Rectal smooth muscle tissue (tissue), 1 donor: ENCODE measurements around the gene RHOV.
A peak's percentile ranks its signal among the peaks of the same experiment; 100 is the strongest.

Experiments
- H3K27ac ChIP-seq: one replicate; pipeline ENCODE4 v1.7.0; 2013; ENCODE audit warnings: low read depth, low read length, inconsistent platforms
- H3K27me3 ChIP-seq: one replicate; pipeline ENCODE4 v1.7.0; 2013; ENCODE audit warnings: low read length; ENCODE audit not compliant: control insufficient read depth, insufficient read depth
- H3K36me3 ChIP-seq: one replicate; pipeline ENCODE4 v1.7.0; 2013; ENCODE audit warnings: low read length; ENCODE audit not compliant: control insufficient read depth, insufficient read depth
- H3K4me1 ChIP-seq: one replicate; pipeline ENCODE4 v1.7.0; 2013; ENCODE audit warnings: low read length; ENCODE audit not compliant: control insufficient read depth, insufficient read depth
- H3K4me3 ChIP-seq: one replicate; pipeline ENCODE4 v1.7.0; 2013; ENCODE audit warnings: low read length
- H3K9ac ChIP-seq: one replicate; pipeline ENCODE4 v1.7.0; 2013; ENCODE audit warnings: low read length

The RHOV gene

GRCh38 chr15:40899536-40900207, 25.6 kb upstream of the RHOV start:
- H3K9ac ChIP-seq = no peak overlapping the region
- no peak overlapping the region for H3K4me3 ChIP-seq
- peaks cover 39% of the 10 kb centered on the region for H3K36me3 ChIP-seq
- peaks cover 6% of the 10 kb centered on the region for H3K4me1 ChIP-seq
- H3K27ac ChIP-seq = no peak overlapping the region
- H3K27me3 ChIP-seq = no peaks in the 10 kb centered on the region

- Histone ChIP-seq H3K9ac (peak overlapping the region; percentile 57), H3K36me3 (peaks cover 14% of the 10 kb centered on the region), H3K27me3 (no peaks in the 10 kb centered on the region), H3K4me1 (peaks cover 6% of the 10 kb centered on the region), H3K4me3 (peak overlapping the region; percentile 93), H3K27ac (peak overlapping the region; percentile 84)
These were observed 20.8 kb upstream of the RHOV start for GRCh38 chr15:40894681-40895448.

GRCh38 chr15:40893733-40894680, 20.0 kb upstream of the RHOV start, which contains the start of gene VPS18:
TSS of gene VPS18 (plus strand) at chr15:40894450. CDS start at chr15:40894769, 319 bp downstream.
- Histone ChIP-seq H3K36me3 (peaks cover 6% of the 10 kb centered on the region), H3K27me3 (no peaks in the 10 kb centered on the region), H3K9ac (peak within 1 kb of the TSS; percentile 57), H3K4me3 (peak within 1 kb of the TSS; percentile 93), H3K27ac (peak within 1 kb of the TSS; percentile 89), H3K4me1 (peaks cover 6% of the 10 kb centered on the region)

GRCh38 chr15:40893019-40893670, 19.1 kb upstream of the RHOV start:
- H3K4me3 ChIP-seq = peak overlapping the region; percentile 62
- peak overlapping the region; percentile 89 for H3K27ac ChIP-seq
- H3K9ac ChIP-seq = no peak overlapping the region
- H3K4me1 ChIP-seq = peaks cover 6% of the 10 kb centered on the region
- H3K36me3 ChIP-seq = peaks cover 6% of the 10 kb centered on the region
- no peaks in the 10 kb centered on the region for H3K27me3 ChIP-seq

GRCh38 chr15:40892447-40893012, 18.5 kb upstream of the RHOV start:
- no peak overlapping the region for H3K4me3 ChIP-seq
- H3K9ac ChIP-seq = no peak overlapping the region
- H3K27me3 ChIP-seq = no peaks in the 10 kb centered on the region
- peaks cover 6% of the 10 kb centered on the region for H3K36me3 ChIP-seq
- H3K27ac ChIP-seq = no peak overlapping the region
- peaks cover 6% of the 10 kb centered on the region for H3K4me1 ChIP-seq

- peaks cover 6% of the 10 kb centered on the region for H3K36me3 ChIP-seq
- H3K4me1 ChIP-seq = peaks cover 6% of the 10 kb centered on the region
- H3K9ac ChIP-seq = no peak overlapping the region
- no peaks in the 10 kb centered on the region for H3K27me3 ChIP-seq
- no peak overlapping the region for H3K27ac ChIP-seq
- no peak overlapping the region for H3K4me3 ChIP-seq
These were observed 17.9 kb upstream of the RHOV start for GRCh38 chr15:40891810-40892446.

- no peak overlapping the region for H3K9ac ChIP-seq
- H3K27ac ChIP-seq = no peak overlapping the region
- peaks cover 5% of the 10 kb centered on the region for H3K36me3 ChIP-seq
- no peaks in the 10 kb centered on the region for H3K27me3 ChIP-seq
- H3K4me1 ChIP-seq = peaks cover 6% of the 10 kb centered on the region
- no peak overlapping the region for H3K4me3 ChIP-seq
These were observed 17.1 kb upstream of the RHOV start for GRCh38 chr15:40891138-40891537.

GRCh38 chr15:40889112-40889511, 15.1 kb upstream of the RHOV start:
- H3K4me3 ChIP-seq = no peak overlapping the region
- no peaks in the 10 kb centered on the region for H3K4me1 ChIP-seq
- no peaks in the 10 kb centered on the region for H3K27me3 ChIP-seq
- H3K9ac ChIP-seq = no peak overlapping the region
- no peaks in the 10 kb centered on the region for H3K36me3 ChIP-seq
- H3K27ac ChIP-seq = no peak overlapping the region

- H3K36me3 ChIP-seq = no peaks in the 10 kb centered on the region
- no peaks in the 10 kb centered on the region for H3K4me1 ChIP-seq
- no peak overlapping the region for H3K9ac ChIP-seq
- no peaks in the 10 kb centered on the region for H3K27me3 ChIP-seq
- no peak overlapping the region for H3K27ac ChIP-seq
- no peak overlapping the region for H3K4me3 ChIP-seq
These were observed 12.6 kb upstream of the RHOV start for GRCh38 chr15:40886586-40886985.

GRCh38 chr15:40881351-40881750, 7.3 kb upstream of the RHOV start:
- Histone ChIP-seq H3K4me1 (no peaks in the 10 kb centered on the region), H3K4me3 (no peak overlapping the region), H3K36me3 (no peaks in the 10 kb centered on the region), H3K9ac (no peak overlapping the region), H3K27me3 (no peaks in the 10 kb centered on the region), H3K27ac (no peak overlapping the region)

- Histone ChIP-seq H3K4me1 (no peaks in the 10 kb centered on the region), H3K27me3 (no peaks in the 10 kb centered on the region), H3K9ac (no peak overlapping the region), H3K36me3 (no peaks in the 10 kb centered on the region), H3K27ac (no peak overlapping the region), H3K4me3 (no peak overlapping the region)
These were observed 5.6 kb upstream of the RHOV start for GRCh38 chr15:40879609-40880008.
